Measurements from ENCODE around the gene KRT77.

KRT77 gene

GRCh38 chr12:52673713-52674432 is 29.5 kb downstream of the KRT77 start:
- TF ChIP-seq ZNF8 (CRISPR knock-in tag; IDR thresholded peaks at IDR 0.05) (no peak), RARB (CRISPR knock-in tag; IDR thresholded peaks at IDR 0.05) (no peak), TOX (CRISPR knock-in tag; IDR thresholded peaks at IDR 0.05; ENCODE audit: borderline replicate concordance) (no peak), ESRRG (CRISPR knock-in tag; IDR thresholded peaks at IDR 0.05) (no peak), PPARA (CRISPR knock-in tag; IDR thresholded peaks at IDR 0.05; ENCODE audit: borderline replicate concordance) (no peak), TCF4 (CRISPR knock-in tag; IDR thresholded peaks at IDR 0.05; ENCODE audit: borderline replicate concordance) (no peak), SNAI2 (CRISPR knock-in tag; IDR thresholded peaks at IDR 0.05) (no peak), ZFP3 (CRISPR knock-in tag; IDR thresholded peaks at IDR 0.05) (no peak), ISL1 (CRISPR knock-in tag; IDR thresholded peaks at IDR 0.05) (no peak), CSDC2 (CRISPR knock-in tag; IDR thresholded peaks at IDR 0.05) (no peak), CREB5 (CRISPR knock-in tag; IDR thresholded peaks at IDR 0.05; ENCODE audit: low read depth) (no peak), ZNF70 (CRISPR knock-in tag; IDR thresholded peaks at IDR 0.05) (no peak), ZFP30 (CRISPR knock-in tag; IDR thresholded peaks at IDR 0.05) (no peak), BACH2 (CRISPR knock-in tag; IDR thresholded peaks at IDR 0.05; ENCODE audit: borderline replicate concordance) (no peak), ZNF565 (CRISPR knock-in tag; conservative IDR thresholded peaks at IDR 0.05; ENCODE audit: low read depth) (no peak), OSR1 (CRISPR knock-in tag; IDR thresholded peaks at IDR 0.05) (no peak)
- TF ChIP-seq, protein P1, sequence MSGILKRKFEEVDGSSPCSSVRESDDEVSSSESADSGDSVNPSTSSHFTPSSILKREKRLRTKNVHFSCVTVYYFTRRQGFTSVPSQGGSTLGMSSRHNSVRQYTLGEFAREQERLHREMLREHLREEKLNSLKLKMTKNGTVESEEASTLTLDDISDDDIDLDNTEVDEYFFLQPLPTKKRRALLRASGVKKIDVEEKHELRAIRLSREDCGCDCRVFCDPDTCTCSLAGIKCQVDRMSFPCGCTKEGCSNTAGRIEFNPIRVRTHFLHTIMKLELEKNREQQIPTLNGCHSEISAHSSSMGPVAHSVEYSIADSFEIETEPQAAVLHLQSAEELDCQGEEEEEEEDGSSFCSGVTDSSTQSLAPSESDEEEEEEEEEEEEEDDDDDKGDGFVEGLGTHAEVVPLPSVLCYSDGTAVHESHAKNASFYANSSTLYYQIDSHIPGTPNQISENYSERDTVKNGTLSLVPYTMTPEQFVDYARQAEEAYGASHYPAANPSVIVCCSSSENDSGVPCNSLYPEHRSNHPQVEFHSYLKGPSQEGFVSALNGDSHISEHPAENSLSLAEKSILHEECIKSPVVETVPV (CRISPR knock-in tag; IDR thresholded peaks at IDR 0.05): no peak
- TF ChIP-seq, protein P2, sequence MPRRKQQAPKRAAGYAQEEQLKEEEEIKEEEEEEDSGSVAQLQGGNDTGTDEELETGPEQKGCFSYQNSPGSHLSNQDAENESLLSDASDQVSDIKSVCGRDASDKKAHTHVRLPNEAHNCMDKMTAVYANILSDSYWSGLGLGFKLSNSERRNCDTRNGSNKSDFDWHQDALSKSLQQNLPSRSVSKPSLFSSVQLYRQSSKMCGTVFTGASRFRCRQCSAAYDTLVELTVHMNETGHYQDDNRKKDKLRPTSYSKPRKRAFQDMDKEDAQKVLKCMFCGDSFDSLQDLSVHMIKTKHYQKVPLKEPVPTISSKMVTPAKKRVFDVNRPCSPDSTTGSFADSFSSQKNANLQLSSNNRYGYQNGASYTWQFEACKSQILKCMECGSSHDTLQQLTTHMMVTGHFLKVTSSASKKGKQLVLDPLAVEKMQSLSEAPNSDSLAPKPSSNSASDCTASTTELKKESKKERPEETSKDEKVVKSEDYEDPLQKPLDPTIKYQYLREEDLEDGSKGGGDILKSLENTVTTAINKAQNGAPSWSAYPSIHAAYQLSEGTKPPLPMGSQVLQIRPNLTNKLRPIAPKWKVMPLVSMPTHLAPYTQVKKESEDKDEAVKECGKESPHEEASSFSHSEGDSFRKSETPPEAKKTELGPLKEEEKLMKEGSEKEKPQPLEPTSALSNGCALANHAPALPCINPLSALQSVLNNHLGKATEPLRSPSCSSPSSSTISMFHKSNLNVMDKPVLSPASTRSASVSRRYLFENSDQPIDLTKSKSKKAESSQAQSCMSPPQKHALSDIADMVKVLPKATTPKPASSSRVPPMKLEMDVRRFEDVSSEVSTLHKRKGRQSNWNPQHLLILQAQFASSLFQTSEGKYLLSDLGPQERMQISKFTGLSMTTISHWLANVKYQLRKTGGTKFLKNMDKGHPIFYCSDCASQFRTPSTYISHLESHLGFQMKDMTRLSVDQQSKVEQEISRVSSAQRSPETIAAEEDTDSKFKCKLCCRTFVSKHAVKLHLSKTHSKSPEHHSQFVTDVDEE (CRISPR knock-in tag; IDR thresholded peaks at IDR 0.05): no peak
- ATAC-seq: no peak

- ATAC-seq: no peak
- TF ChIP-seq, protein P2 (CRISPR knock-in tag; IDR thresholded peaks at IDR 0.05): no peak
- TF ChIP-seq OSR1 (CRISPR knock-in tag; IDR thresholded peaks at IDR 0.05): no peak
- TF ChIP-seq ZNF8 (CRISPR knock-in tag; IDR thresholded peaks at IDR 0.05): no peak
- TF ChIP-seq ESRRG (CRISPR knock-in tag; IDR thresholded peaks at IDR 0.05): no peak
- TF ChIP-seq CREB5 (CRISPR knock-in tag; IDR thresholded peaks at IDR 0.05; ENCODE audit: low read depth): no peak
- TF ChIP-seq BACH2 (CRISPR knock-in tag; IDR thresholded peaks at IDR 0.05; ENCODE audit: borderline replicate concordance): no peak
- no peak for TF ChIP-seq RARB (CRISPR knock-in tag; IDR thresholded peaks at IDR 0.05)
- no peak for TF ChIP-seq TCF4 (CRISPR knock-in tag; IDR thresholded peaks at IDR 0.05; ENCODE audit: borderline replicate concordance)
- no peak for TF ChIP-seq ZFP3 (CRISPR knock-in tag; IDR thresholded peaks at IDR 0.05)
These were observed 30.1 kb downstream of the KRT77 start for GRCh38 chr12:52673217-52673616.

DNA sequence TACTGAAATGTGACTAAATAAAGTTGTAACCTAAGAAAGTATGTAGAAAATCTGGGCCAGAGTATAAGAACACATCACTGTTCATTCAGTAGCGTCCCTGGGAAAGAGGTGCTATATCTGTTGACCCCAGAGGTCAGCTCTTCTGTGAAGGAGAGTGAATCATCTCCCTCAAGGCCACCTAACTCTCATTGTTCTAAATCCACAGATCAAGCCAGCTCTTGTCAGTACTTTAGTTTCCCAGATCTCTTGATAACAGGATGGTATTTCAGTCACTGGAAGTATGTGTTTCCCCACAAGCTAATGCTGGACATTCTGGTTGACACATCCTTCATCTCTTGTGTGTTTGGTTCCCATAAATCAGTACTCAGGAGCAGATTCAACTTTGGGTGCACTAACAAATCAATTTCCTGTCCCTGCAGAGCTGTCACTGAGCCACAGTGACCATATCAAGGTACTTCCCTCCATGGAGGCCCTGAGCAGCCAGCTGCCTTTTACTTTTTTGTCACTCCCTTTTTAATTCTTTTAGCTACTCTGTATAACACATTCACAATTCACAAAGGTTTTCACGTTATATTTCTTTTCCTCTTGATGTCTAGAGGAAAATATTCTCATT is 30.9 kb downstream of the KRT77 start:
- TF ChIP-seq, protein P2 (CRISPR knock-in tag; IDR thresholded peaks at IDR 0.05): no peak
- no peak for TF ChIP-seq CSDC2 (CRISPR knock-in tag; IDR thresholded peaks at IDR 0.05)
- no peak for TF ChIP-seq ZNF8 (CRISPR knock-in tag; IDR thresholded peaks at IDR 0.05)
- no peak for TF ChIP-seq CREB5 (CRISPR knock-in tag; IDR thresholded peaks at IDR 0.05; ENCODE audit: low read depth)
- TF ChIP-seq RARB (CRISPR knock-in tag; IDR thresholded peaks at IDR 0.05): no peak
- TF ChIP-seq TCF4 (CRISPR knock-in tag; IDR thresholded peaks at IDR 0.05; ENCODE audit: borderline replicate concordance): no peak
- TF ChIP-seq, protein P1 (CRISPR knock-in tag; IDR thresholded peaks at IDR 0.05): no peak
- no peak for ATAC-seq

All from SK-N-SH treated with all-trans-retinoic acid at 6 μM for 48 hours (cell line).